NCI-H524 treated with DMSO at 0.1 percent for 48 hours (cell line): ENCODE results near the gene ECI1.

Experiments used
- DNase-seq: peaks from one replicate; lab custom pipeline; 2025; lab: John Stamatoyannopoulos, UW

The ECI1 gene

GRCh38 chr16:2195322-2196161 lies 55.8 kb downstream of the ECI1 start:
- DNase-seq, result no peak

- DNase-seq, result no peak
Measured at GRCh38 chr16:2194852-2195321, 56.5 kb downstream of the ECI1 start.

GRCh38 chr16:2194166-2194834 lies 57.1 kb downstream of the ECI1 start:
- DNase-seq, result no peak

- DNase-seq, result no peak
Measured at GRCh38 chr16:2191446-2191706, 60.0 kb downstream of the ECI1 start.

- DNase-seq, result no peak
Measured at GRCh38 chr16:2190659-2191445, 60.5 kb downstream of the ECI1 start.

GRCh38 chr16:2190002-2190658 lies 61.3 kb downstream of the ECI1 start:
- no peak for DNase-seq
